ENCODE measurements around the gene ELAC2.

ELAC2 gene

GRCh38 chr17:12953156-12953555 is 64.7 kb downstream of the ELAC2 start:
- DNase-seq (ENCODE audit: low spot score): no peak

DNA sequence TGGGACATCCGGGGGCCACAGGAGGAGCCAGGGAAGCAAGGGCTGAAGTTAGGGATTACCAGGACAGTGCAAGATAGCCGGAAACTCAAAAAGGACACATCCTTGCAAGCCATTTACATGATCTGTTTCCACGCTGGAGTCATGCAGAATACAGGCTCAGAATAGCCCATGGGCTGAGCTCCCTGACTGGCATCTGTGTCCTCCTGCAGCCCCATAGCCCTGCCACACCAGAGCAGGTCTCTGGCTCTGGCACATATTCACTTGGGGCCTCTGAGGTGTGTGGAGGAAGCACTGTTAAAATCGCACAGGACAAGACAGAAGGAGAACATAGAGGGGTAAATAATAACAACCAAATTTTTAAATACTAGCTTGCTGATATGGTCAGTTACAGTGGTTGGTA is 65.8 kb downstream of the ELAC2 start:
- no peak for DNase-seq (ENCODE audit: low spot score)

- DNase-seq (ENCODE audit: low spot score): no peak
Observed at GRCh38 chr17:12947047-12947446, 70.8 kb downstream of the ELAC2 start.

Data from iPS-NIHi11 (cell line).